H1 (cell line): ENCODE measurements around the gene NUAK1. TPM values are rescaled to one million over a fixed set of nuclear protein-coding genes. Genes with fewer than 3 reads are reported as not detected.

Experiments
- CTCF ChIA-PET: fragments of 300-600 bp; sonication (Branson Sonifier 250); formaldehyde crosslinking; loops from one replicate; lab custom pipeline; 2021; ENCODE audit not compliant: partially characterized antibody; lab: Charles Lee
- POLR2A ChIA-PET: fragments of 300-600 bp; sonication (Branson Sonifier 250); formaldehyde crosslinking; loops from one replicate; lab custom pipeline; 2021; ENCODE audit warnings: inconsistent platforms; ENCODE audit not compliant: partially characterized antibody; lab: Charles Lee
- DNase-seq, 2 experiments: peaks; one replicate each; pipeline versions ENCODE4 v3.0.0 to v3.0.0-alpha.2; 2010 to 2022; ENCODE audit warnings: low spot score in 2 of 2, low read depth in 1 of 2, mixed read lengths in 1 of 2
- FAIRE-seq: peaks from 2 replicates; lab custom pipeline; 2011; peaks lifted over from hg19 to GRCh38; lab: Jason Lieb, UNC
- H2AFZ ChIP-seq: 2 replicates; pipeline ENCODE4 v1.8.1; 2012; ENCODE audit warnings: low read length, inconsistent platforms
- H2AK5ac ChIP-seq: 2 replicates; pipeline ENCODE4 v1.6.1; 2013; ENCODE audit warnings: low read depth, low read length
- H2BK120ac ChIP-seq: replicated peaks from 2 replicates; pipeline ENCODE3; 2013; ENCODE audit warnings: low read depth, low read length, inconsistent platforms
- H2BK12ac ChIP-seq: 2 replicates; pipeline ENCODE4 v1.6.1; 2013; ENCODE audit warnings: low read depth, low read length
- H2BK15ac ChIP-seq: 2 replicates; pipeline ENCODE4 v1.6.1; 2013; ENCODE audit warnings: low read length
- H2BK20ac ChIP-seq: 2 replicates; pipeline ENCODE4 v1.6.1; 2013; ENCODE audit warnings: low read length
- H2BK5ac ChIP-seq: 2 replicates; pipeline ENCODE4 v1.6.1; 2013; ENCODE audit warnings: low read depth, low read length
- H3K14ac ChIP-seq: 2 replicates; pipeline ENCODE4 v1.6.1; 2013; ENCODE audit warnings: inconsistent platforms; ENCODE audit not compliant: insufficient read length
- H3K18ac ChIP-seq: 2 replicates; pipeline ENCODE4 v1.6.1; 2013; ENCODE audit warnings: low read length; ENCODE audit errors: extremely low read depth
- H3K23ac ChIP-seq: 2 replicates; pipeline ENCODE4 v1.6.1; 2013; ENCODE audit warnings: inconsistent platforms; ENCODE audit not compliant: insufficient read length
- H3K23me2 ChIP-seq: 2 replicates; pipeline ENCODE4 v1.6.1; 2013; ENCODE audit warnings: low read depth, low read length
- H3K27ac ChIP-seq: 2 replicates; pipeline ENCODE4 v1.6.1; 2011; ENCODE audit warnings: low read depth, low read length, inconsistent platforms
- H3K27me3 ChIP-seq, 4 experiments: replicated peaks in 1 of 4; 1 replicate in 1 of 4; 2 replicates in 3 of 4; pipeline versions ENCODE4 v1.6.1 to v1.8.1; 2011 to 2013; ENCODE audit warnings: low read length in 3 of 4, mild to moderate bottlenecking in 3 of 4, inconsistent platforms in 2 of 4, mixed read lengths in 2 of 4, moderate library complexity in 1 of 4; ENCODE audit not compliant: control insufficient read depth in 3 of 4, insufficient read depth in 3 of 4; ENCODE audit errors: extremely low read depth in 1 of 4
- H3K36me3 ChIP-seq, 4 experiments: 2 replicates each; pipeline versions ENCODE4 v1.6.1 to v1.8.1; 2011 to 2013; ENCODE audit warnings: mild to moderate bottlenecking in 4 of 4, low read length in 3 of 4, moderate library complexity in 2 of 4, control low read depth in 1 of 4, inconsistent platforms in 1 of 4; ENCODE audit not compliant: insufficient read depth in 4 of 4, control insufficient read depth in 2 of 4
- H3K4ac ChIP-seq: replicated peaks from 2 replicates; pipeline ENCODE3; 2013; ENCODE audit warnings: low read length, low read depth, mixed read lengths, inconsistent platforms; ENCODE audit not compliant: insufficient read length
- H3K4me1 ChIP-seq, 4 experiments: replicated peaks in 1 of 4; 1 replicate in 1 of 4; 2 replicates in 3 of 4; pipeline versions ENCODE4 v1.6.1 to v1.8.1; 2011 to 2013; ENCODE audit warnings: low read length in 3 of 4, inconsistent platforms in 2 of 4, mixed read lengths in 1 of 4; ENCODE audit not compliant: insufficient read depth in 4 of 4, control insufficient read depth in 3 of 4
- H3K4me2 ChIP-seq, 2 experiments: 2 replicates each; pipeline versions ENCODE4 v1.6.1 to v1.8.1; 2011 to 2013; ENCODE audit warnings: low read depth in 2 of 2, low read length in 2 of 2, control low read depth in 1 of 2, inconsistent platforms in 1 of 2, mild to moderate bottlenecking in 1 of 2; ENCODE audit not compliant: insufficient read depth in 1 of 2
- H3K4me3 ChIP-seq, 4 experiments: fragments of 200-600, 300-600 bp in 1 of 4; sonication (generic), shearing (Covaris generic), sonication (Bioruptor Twin) in 1 of 4; 2 replicates each; pipeline versions ENCODE4 v1.5.1 to v1.8.1; 2011 to 2016; ENCODE audit warnings: low read length in 4 of 4, low read depth in 3 of 4, control low read depth in 2 of 4, inconsistent platforms in 2 of 4, mild to moderate bottlenecking in 2 of 4, mixed read lengths in 1 of 4, moderate library complexity in 1 of 4; ENCODE audit not compliant: insufficient read depth in 2 of 4; ENCODE audit errors: extremely low read depth in 1 of 4
- H3K56ac ChIP-seq: replicated peaks from 2 replicates; pipeline ENCODE3; 2013; ENCODE audit warnings: low read depth, mild to moderate bottlenecking, mixed read lengths, low read length, inconsistent platforms; ENCODE audit not compliant: insufficient read length
- H3K79me1 ChIP-seq: 2 replicates; pipeline ENCODE4 v1.6.1; 2013; ENCODE audit warnings: low read depth, low read length, control low read depth
- H3K79me2 ChIP-seq, 2 experiments: 2 replicates each; pipeline versions ENCODE4 v1.6.1 to v1.8.1; 2012 to 2013; ENCODE audit warnings: low read length in 2 of 2, mild to moderate bottlenecking in 2 of 2, inconsistent platforms in 1 of 2; ENCODE audit not compliant: insufficient read depth in 2 of 2, control insufficient read depth in 1 of 2
- H3K9ac ChIP-seq, 4 experiments: replicated peaks in 1 of 4; 1 replicate in 1 of 4; 2 replicates in 3 of 4; pipeline versions ENCODE4 v1.6.1 to v1.8.1; 2011 to 2013; ENCODE audit warnings: low read depth in 3 of 4, low read length in 3 of 4, control low read depth in 2 of 4, mild to moderate bottlenecking in 2 of 4, moderate library complexity in 2 of 4, inconsistent platforms in 1 of 4; ENCODE audit errors: extremely low read depth in 1 of 4
- H3K9me3 ChIP-seq, 2 experiments: 2 replicates each; pipeline versions ENCODE4 v1.6.1 to v1.8.1; 2012 to 2013; ENCODE audit warnings: mild to moderate bottlenecking in 2 of 2, moderate library complexity in 2 of 2, control low read depth in 1 of 2, inconsistent platforms in 1 of 2, low read depth in 1 of 2, low read length in 1 of 2, mixed read lengths in 1 of 2; ENCODE audit not compliant: insufficient read depth in 2 of 2
- H4K20me1 ChIP-seq, 2 experiments: replicated peaks in 1 of 2; 2 replicates each; pipeline versions ENCODE3 to v1.8.1; 2011 to 2013; ENCODE audit warnings: inconsistent platforms in 2 of 2, low read length in 2 of 2, mild to moderate bottlenecking in 1 of 2; ENCODE audit not compliant: insufficient read depth in 2 of 2, control insufficient read depth in 1 of 2
- H4K5ac ChIP-seq: 2 replicates; pipeline ENCODE4 v1.6.1; 2013; ENCODE audit warnings: low read length, low read depth, mixed read lengths, inconsistent platforms; ENCODE audit not compliant: insufficient read length
- H4K8ac ChIP-seq: 2 replicates; pipeline ENCODE4 v1.8.0; 2013; ENCODE audit warnings: mild to moderate bottlenecking, moderate library complexity, low read length, inconsistent platforms; ENCODE audit not compliant: insufficient read depth; ENCODE audit errors: extremely low read depth
- H4K91ac ChIP-seq: replicated peaks from 2 replicates; pipeline ENCODE3; 2013; ENCODE audit warnings: low read length, mixed read lengths, inconsistent platforms; ENCODE audit not compliant: insufficient read length
- BCL11A ChIP-seq, 2 experiments: IDR thresholded peaks; one replicate each; pipeline ENCODE4 v1.6.1; 2011; ENCODE audit warnings: low read depth in 2 of 2, low read length in 2 of 2, mild to moderate bottlenecking in 2 of 2
- CHD1 ChIP-seq: IDR thresholded peaks from 2 replicates; pipeline ENCODE4 v1.6.1; 2012; ENCODE audit warnings: low read depth, low read length, improper control_type of control experiment
- GABPA ChIP-seq: IDR thresholded peaks from 2 replicates; pipeline ENCODE4 v1.6.1; 2011; ENCODE audit warnings: mild to moderate bottlenecking, low read length, moderate library complexity, borderline replicate concordance; ENCODE audit not compliant: insufficient read depth
- JUN ChIP-seq: IDR thresholded peaks from 2 replicates; pipeline ENCODE4 v1.6.1; 2011; ENCODE audit warnings: low read depth, mild to moderate bottlenecking, improper control_type of control experiment, low read length
- RAD21 ChIP-seq, 2 experiments: IDR thresholded peaks in 1 of 2; conservative IDR thresholded peaks in 1 of 2; 2 replicates each; pipeline ENCODE4 v1.6.1; 2011; ENCODE audit warnings: low read depth in 2 of 2, low read length in 2 of 2, improper control_type of control experiment in 1 of 2, inconsistent platforms in 1 of 2, mild to moderate bottlenecking in 1 of 2, moderate library complexity in 1 of 2
- SIRT6 ChIP-seq: IDR thresholded peaks from one replicate; pipeline ENCODE4 v1.7.1; 2012; ENCODE audit warnings: low read length, inconsistent platforms
- SIX5 ChIP-seq: IDR thresholded peaks from 2 replicates; pipeline ENCODE4 v1.6.1; 2011; ENCODE audit warnings: mild to moderate bottlenecking, low read depth, low read length
- TAF1 ChIP-seq: IDR thresholded peaks from 2 replicates; pipeline ENCODE4 v1.6.1; 2011; ENCODE audit warnings: mild to moderate bottlenecking, low read depth, low read length
- YY1 ChIP-seq: IDR thresholded peaks from 2 replicates; pipeline ENCODE4 v1.6.1; 2011; ENCODE audit warnings: low read depth, mild to moderate bottlenecking, low read length
- WGBS, 2 experiments: shearing (Covaris generic) in 1 of 2; methylation state at CpG; one replicate each; pipeline versions ENCODE4 v1.1.6 to v1.1.7; 2013 to 2015; ENCODE audit warnings: low lambda C conversion rate in 2 of 2, mixed read lengths in 2 of 2, inconsistent platforms in 1 of 2, low coverage in 1 of 2, missing lambda C conversion rate in 1 of 2; ENCODE audit not compliant: insufficient replicate concordance in 2 of 2, insufficient coverage in 1 of 2, insufficient read length in 1 of 2; ENCODE audit errors: extremely low coverage in 1 of 2, missing lambda C conversion rate in 1 of 2; 5-methylcytosine and 5-hydroxymethylcytosine counted together
- polyA plus RNA-seq, 7 experiments: library from polyadenylated mRNA; depleted of rRNA in 3 of 7; stranded (reverse) in 5 of 7; unstranded in 2 of 7; fragments of >200 nt in 5 of 7; fragments of 200-250 nt in 2 of 7; gene quantifications; 1 replicate in 5 of 7; 2 replicates in 1 of 7; 4 replicates in 1 of 7; pipeline versions ENCODE4 v1.2.1 to v1.2.3, GENCODE V29; 2011 to 2013; ENCODE audit warnings: missing spikeins in 2 of 7, mixed read lengths in 2 of 7
- total RNA-seq: library from RNA; stranded (reverse); fragmentation: NEBNext Ultra II Directional; extraction: Animal tissue kit (Norgen Biotek cat#: 25700); gene quantifications from 2 replicates; pipeline ENCODE4 v1.2.1, GENCODE V29; 2021
- TF ChIP-seq, protein P1 (sequence below): IDR thresholded peaks from 2 replicates; pipeline ENCODE4 v1.6.1; 2012; ENCODE audit warnings: inconsistent platforms
- TF ChIP-seq, protein P2 (sequence below), 3 experiments: IDR thresholded peaks; 1 replicate in 2 of 3; 2 replicates in 1 of 3; pipeline versions ENCODE4 v1.5.1 to v1.6.1; 2011; ENCODE audit warnings: low read length in 3 of 3, mild to moderate bottlenecking in 3 of 3, inconsistent platforms in 2 of 3, low read depth in 1 of 3, moderate library complexity in 1 of 3; ENCODE audit not compliant: insufficient read depth in 1 of 3; ENCODE audit errors: control extremely low read depth in 1 of 3

Gene NUAK1
- total and polyA plus RNA-seq, 2 of the 8 experiments (the other 6 are each of a cell fraction or from before 2014, with no cell fraction given): 6.7 to 18.2 TPM

DNA sequence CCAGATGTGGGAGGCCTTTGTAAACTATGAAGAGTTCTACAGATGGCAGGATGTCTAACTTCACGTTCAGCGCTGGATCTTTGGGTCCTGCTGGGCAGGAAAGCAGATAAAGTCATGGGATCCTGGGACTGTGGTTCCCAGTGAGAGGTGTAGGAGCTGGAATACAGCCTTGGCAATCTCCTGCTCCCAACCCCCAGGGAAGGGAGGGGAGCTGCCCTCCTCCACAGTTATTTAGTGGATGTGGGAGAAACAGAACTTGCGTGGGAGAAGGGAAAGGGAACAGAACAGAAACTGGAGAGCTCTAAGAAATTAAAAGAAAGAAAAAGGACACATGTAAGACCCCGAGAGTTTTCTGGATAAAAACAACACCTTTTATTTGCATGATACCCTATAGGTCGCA, 37.0 kb downstream of the NUAK1 start:
- Histone ChIP-seq H3K23me2 (no peaks in the 10 kb centered on the region), H3K9ac (no peak overlapping the region), H3K9me3 (no peaks in the 10 kb centered on the region), H3K4me1 (peaks cover 10 to 21% (median 18%) of the 10 kb centered on the region in 4 experiments), H3K56ac (no peak overlapping the region), H4K91ac (no peak overlapping the region), H2BK12ac (no peak overlapping the region), H3K27ac (no peak overlapping the region), H4K5ac (no peak overlapping the region), H2BK5ac (no peak overlapping the region), H2BK15ac (peak overlapping the region; percentile 66; the same call in 1 of the 2 replicates), H4K20me1 (no peaks in the 10 kb centered on the region), H3K36me3 (peaks cover 0 to 10% (median 2%) of the 10 kb centered on the region in 4 experiments; a peak in 4 of 8 replicates), H2BK120ac (no peak overlapping the region), H3K14ac (no peak overlapping the region), H4K8ac (no peak overlapping the region), H3K79me1 (no peaks in the 10 kb centered on the region), H3K27me3 (no peaks in the 10 kb centered on the region), H3K4me2 (no peak overlapping the region), H3K4me3 (no peak overlapping the region), H3K4ac (no peak overlapping the region), H2AK5ac (no peak overlapping the region), H2BK20ac (no peak overlapping the region), H3K18ac (no peak overlapping the region), H3K23ac (no peak overlapping the region), H2AFZ (no peak overlapping the region), H3K79me2 (peaks cover 0 to 30% of the 10 kb centered on the region in 2 experiments; a peak in 2 of 4 replicates)
- no peak for FAIRE-seq
- POLR2A ChIA-PET: no interaction called here
- CTCF ChIA-PET: interaction anchor here (0.7 to 1.6 kb wide), 6 partner anchors 16 to 755 kb away, joined by 3 to 7 read pairs (median 4); no protein-coding TSS in a partner anchor
- 89% methylated on average over 5 of the region's 5 CpGs; no CpG with 5 or more reads in 1 of the 2 experiments for WGBS, 2 experiments
- no peak for DNase-seq
- TF ChIP-seq, protein P1, sequence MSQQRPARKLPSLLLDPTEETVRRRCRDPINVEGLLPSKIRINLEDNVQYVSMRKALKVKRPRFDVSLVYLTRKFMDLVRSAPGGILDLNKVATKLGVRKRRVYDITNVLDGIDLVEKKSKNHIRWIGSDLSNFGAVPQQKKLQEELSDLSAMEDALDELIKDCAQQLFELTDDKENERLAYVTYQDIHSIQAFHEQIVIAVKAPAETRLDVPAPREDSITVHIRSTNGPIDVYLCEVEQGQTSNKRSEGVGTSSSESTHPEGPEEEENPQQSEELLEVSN: no peak
- TF ChIP-seq RAD21 (IDR thresholded peaks at IDR 0.05 in 1 of 2, conservative IDR thresholded peaks at IDR 0.05 in 1 of 2; ENCODE audit: low read depth in 2 of 2, low read length in 2 of 2): no peak
- TF ChIP-seq CHD1: no peak
- TF ChIP-seq BCL11A (IDR thresholded peaks at IDR 0.05; ENCODE audit: low read depth in 2 of 2, low read length in 2 of 2): no peak
- no peak for TF ChIP-seq YY1
- no peak for TF ChIP-seq JUN
- TF ChIP-seq, protein P2, sequence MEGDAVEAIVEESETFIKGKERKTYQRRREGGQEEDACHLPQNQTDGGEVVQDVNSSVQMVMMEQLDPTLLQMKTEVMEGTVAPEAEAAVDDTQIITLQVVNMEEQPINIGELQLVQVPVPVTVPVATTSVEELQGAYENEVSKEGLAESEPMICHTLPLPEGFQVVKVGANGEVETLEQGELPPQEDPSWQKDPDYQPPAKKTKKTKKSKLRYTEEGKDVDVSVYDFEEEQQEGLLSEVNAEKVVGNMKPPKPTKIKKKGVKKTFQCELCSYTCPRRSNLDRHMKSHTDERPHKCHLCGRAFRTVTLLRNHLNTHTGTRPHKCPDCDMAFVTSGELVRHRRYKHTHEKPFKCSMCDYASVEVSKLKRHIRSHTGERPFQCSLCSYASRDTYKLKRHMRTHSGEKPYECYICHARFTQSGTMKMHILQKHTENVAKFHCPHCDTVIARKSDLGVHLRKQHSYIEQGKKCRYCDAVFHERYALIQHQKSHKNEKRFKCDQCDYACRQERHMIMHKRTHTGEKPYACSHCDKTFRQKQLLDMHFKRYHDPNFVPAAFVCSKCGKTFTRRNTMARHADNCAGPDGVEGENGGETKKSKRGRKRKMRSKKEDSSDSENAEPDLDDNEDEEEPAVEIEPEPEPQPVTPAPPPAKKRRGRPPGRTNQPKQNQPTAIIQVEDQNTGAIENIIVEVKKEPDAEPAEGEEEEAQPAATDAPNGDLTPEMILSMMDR (IDR thresholded peaks at IDR 0.05; ENCODE audit: control extremely low read depth in 1 of 3, insufficient read depth in 1 of 3, low read depth in 1 of 3, low read length in 3 of 3): no peak
- no peak for TF ChIP-seq SIRT6
- TF ChIP-seq GABPA: no peak
- TF ChIP-seq SIX5: no peak
- TF ChIP-seq TAF1: no peak
